Hepatocyte (in vitro differentiated cells): ENCODE results near the gene HOXA6.

ENCODE experiments used
- EZH2 ChIP-seq: fragments of 200-600 bp; sonication (generic); IDR thresholded peaks from 2 replicates; pipeline ENCODE4 v1.6.1; 2016; ENCODE audit warnings: antibody characterized with exemption, mild to moderate bottlenecking, borderline replicate concordance
- TF ChIP-seq, protein P1 (sequence below): fragments of 200-600 bp; sonication (generic); IDR thresholded peaks from 2 replicates; pipeline ENCODE4 v1.5.1; 2016; ENCODE audit warnings: antibody characterized with exemption, mild to moderate bottlenecking; ENCODE audit not compliant: poor library complexity

DNA sequence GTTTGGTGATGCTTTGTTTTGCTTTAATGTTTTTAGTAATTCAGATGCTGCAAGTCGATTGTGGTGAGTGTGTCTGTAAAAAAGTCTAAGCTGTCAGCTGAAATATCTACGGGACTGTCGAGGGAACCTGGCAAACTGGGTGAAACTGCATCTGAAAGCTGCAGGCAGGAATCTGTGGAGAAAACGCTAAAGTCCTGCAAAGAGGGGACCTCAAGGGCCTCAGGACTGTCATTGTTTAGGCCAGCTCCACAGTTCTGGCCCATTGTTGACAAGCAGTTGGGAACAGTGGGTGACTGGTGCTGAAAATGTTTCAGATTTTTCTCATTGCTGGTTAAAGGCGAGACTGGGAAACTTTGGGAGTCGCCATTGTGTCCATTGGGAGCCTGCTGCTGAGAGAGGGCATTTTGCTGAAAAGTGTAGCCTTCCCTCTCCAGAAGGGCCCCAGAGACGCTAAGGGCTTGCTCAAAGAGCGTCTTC, 46.8 kb downstream of the HOXA6 start:
- TF ChIP-seq, protein P1, sequence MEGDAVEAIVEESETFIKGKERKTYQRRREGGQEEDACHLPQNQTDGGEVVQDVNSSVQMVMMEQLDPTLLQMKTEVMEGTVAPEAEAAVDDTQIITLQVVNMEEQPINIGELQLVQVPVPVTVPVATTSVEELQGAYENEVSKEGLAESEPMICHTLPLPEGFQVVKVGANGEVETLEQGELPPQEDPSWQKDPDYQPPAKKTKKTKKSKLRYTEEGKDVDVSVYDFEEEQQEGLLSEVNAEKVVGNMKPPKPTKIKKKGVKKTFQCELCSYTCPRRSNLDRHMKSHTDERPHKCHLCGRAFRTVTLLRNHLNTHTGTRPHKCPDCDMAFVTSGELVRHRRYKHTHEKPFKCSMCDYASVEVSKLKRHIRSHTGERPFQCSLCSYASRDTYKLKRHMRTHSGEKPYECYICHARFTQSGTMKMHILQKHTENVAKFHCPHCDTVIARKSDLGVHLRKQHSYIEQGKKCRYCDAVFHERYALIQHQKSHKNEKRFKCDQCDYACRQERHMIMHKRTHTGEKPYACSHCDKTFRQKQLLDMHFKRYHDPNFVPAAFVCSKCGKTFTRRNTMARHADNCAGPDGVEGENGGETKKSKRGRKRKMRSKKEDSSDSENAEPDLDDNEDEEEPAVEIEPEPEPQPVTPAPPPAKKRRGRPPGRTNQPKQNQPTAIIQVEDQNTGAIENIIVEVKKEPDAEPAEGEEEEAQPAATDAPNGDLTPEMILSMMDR = no peak
- no peak for TF ChIP-seq EZH2
